AG04450 (cell line): ENCODE results near the gene COL23A1. TPM values are rescaled to one million over a fixed set of nuclear protein-coding genes. Genes with fewer than 3 reads are reported as not detected.

Experiments used
- CTCF ChIA-PET: fragments of 300-600, 350-600 bp; formaldehyde crosslinking; extraction: SDS; loops from one replicate; lab custom pipeline; 2022; ENCODE audit warnings: antibody characterized with exemption, inconsistent platforms; lab: Charles Lee
- POLR2A ChIA-PET: fragments of 350-600 bp; formaldehyde crosslinking; extraction: SDS; loops from one replicate; lab custom pipeline; 2021; ENCODE audit warnings: antibody characterized with exemption, inconsistent platforms; lab: Yijun Ruan, JAX
- DNase-seq: peaks from one replicate; pipeline ENCODE4 v3.0.0-alpha.2; 2011; ENCODE audit warnings: low read depth, low spot score
- H3K27ac ChIP-seq: one replicate; pipeline ENCODE4 v1.5.1; 2012; ENCODE audit warnings: low read depth, low read length, control low read depth
- H3K27me3 ChIP-seq: one replicate; pipeline ENCODE4 v1.6.0; 2012; ENCODE audit warnings: low read length; ENCODE audit not compliant: control insufficient read depth, insufficient read depth
- H3K4me3 ChIP-seq: 2 replicates; pipeline ENCODE4 v1.5.1; 2011; ENCODE audit warnings: mild to moderate bottlenecking, low read depth, low read length, control low read depth
- H3K9me3 ChIP-seq: 2 replicates; pipeline ENCODE4 v1.5.1; 2012; ENCODE audit warnings: low read length; ENCODE audit not compliant: control insufficient read depth, insufficient read depth
- CTCF ChIP-seq: IDR thresholded peaks from 2 replicates; pipeline ENCODE4 v1.5.1; 2011; ENCODE audit warnings: low read depth, low read length, control low read depth, inconsistent platforms
- polyA plus RNA-seq: library from polyadenylated mRNA; depleted of rRNA; stranded (reverse); fragments of >200 nt; gene quantifications from 2 replicates; pipeline ENCODE4 v1.2.3, GENCODE V29; 2011

Gene COL23A1
- polyA plus RNA-seq, 1 experiment = not detected

GRCh38 chr5:178435321-178436238 is 154.6 kb downstream of the COL23A1 start:
- Histone ChIP-seq H3K27ac (no peak overlapping the region), H3K9me3 (peaks cover 59% of the 10 kb centered on the region), H3K27me3 (no peaks in the 10 kb centered on the region), H3K4me3 (no peak overlapping the region)
- ChIA-PET POLR2A (no interaction called here), CTCF (no interaction called here)
- DNase-seq = no peak
- TF ChIP-seq CTCF = no peak

- Histone ChIP-seq H3K27ac (no peak overlapping the region), H3K27me3 (no peaks in the 10 kb centered on the region), H3K9me3 (peaks cover 60% of the 10 kb centered on the region), H3K4me3 (no peak overlapping the region)
- no peak for DNase-seq
- ChIA-PET CTCF (no interaction called here), POLR2A (no interaction called here)
- no peak for TF ChIP-seq CTCF
Measured at GRCh38 chr5:178434851-178435250, 155.3 kb downstream of the COL23A1 start.

GRCh38 chr5:178434016-178434761 is 156.0 kb downstream of the COL23A1 start:
- Histone ChIP-seq H3K27ac (no peak overlapping the region), H3K4me3 (no peak overlapping the region), H3K27me3 (no peaks in the 10 kb centered on the region), H3K9me3 (peaks cover 64% of the 10 kb centered on the region)
- ChIA-PET CTCF (no interaction called here), POLR2A (no interaction called here)
- no peak for TF ChIP-seq CTCF
- DNase-seq = no peak

- DNase-seq = no peak
- Histone ChIP-seq H3K27ac (no peak overlapping the region), H3K4me3 (no peak overlapping the region), H3K9me3 (peaks cover 70% of the 10 kb centered on the region), H3K27me3 (no peaks in the 10 kb centered on the region)
- CTCF ChIA-PET = no interaction called here
- TF ChIP-seq CTCF = no peak
- POLR2A ChIA-PET = no interaction called here
Measured at GRCh38 chr5:178433273-178433775, 156.9 kb downstream of the COL23A1 start.
